OCI-LY7 (cell line): ENCODE measurements around the gene HECW1. TPM values are rescaled to one million over a fixed set of nuclear protein-coding genes. Genes with fewer than 3 reads are reported as not detected.
A peak's percentile ranks its signal among the peaks of the same experiment; 100 is the strongest.

ENCODE experiments used
- BruUV-seq: library from RNA; stranded (reverse); fragments of 400-500 nt; replicated peaks from 2 replicates; lab custom pipeline; 2021; lab: Mats Ljungman, UMichigan
- CTCF ChIA-PET: fragments of 300-600 bp; sonication (Branson Sonifier 250); formaldehyde crosslinking; loops from one replicate; lab custom pipeline; 2022; ENCODE audit warnings: antibody characterized with exemption; ENCODE audit not compliant: unreplicated experiment; lab: Charles Lee
- POLR2A ChIA-PET: fragments of 300-600 bp; sonication (Branson Sonifier 250); formaldehyde crosslinking; loops from one replicate; lab custom pipeline; 2022; ENCODE audit warnings: antibody characterized with exemption; lab: Charles Lee
- DNase-seq: peaks from one replicate; pipeline ENCODE4 v3.0.0-alpha.2; 2015; ENCODE audit warnings: low spot score
- H2AFZ ChIP-seq: fragments of 200-600 bp; sonication (generic), shearing (Covaris generic); 2 replicates; pipeline ENCODE4 v1.6.1; 2014; ENCODE audit warnings: mild to moderate bottlenecking, antibody characterized with exemption, low read length, moderate library complexity
- H3K27ac ChIP-seq: fragments of 200-600 bp; sonication (generic); 2 replicates; pipeline ENCODE4 v1.5.1; 2014; ENCODE audit warnings: mixed run types, low read depth, mild to moderate bottlenecking, moderate library complexity, low read length, inconsistent platforms; ENCODE audit not compliant: poor library complexity, severe bottlenecking
- H3K36me3 ChIP-seq: fragments of 200-600 bp; sonication (generic); 2 replicates; pipeline ENCODE4 v1.6.1; 2014; ENCODE audit warnings: mild to moderate bottlenecking, antibody characterized with exemption, low read length, moderate library complexity, mixed read lengths; ENCODE audit not compliant: insufficient read depth
- H3K4me1 ChIP-seq: fragments of 200-600 bp; sonication (generic); 2 replicates; pipeline ENCODE4 v1.5.1; 2014; ENCODE audit warnings: mild to moderate bottlenecking, low read length; ENCODE audit not compliant: insufficient read depth, poor library complexity, severe bottlenecking
- H3K4me2 ChIP-seq: fragments of 200-600 bp; sonication (generic); 2 replicates; pipeline ENCODE4 v1.6.1; 2014; ENCODE audit warnings: mild to moderate bottlenecking, low read length
- H3K4me3 ChIP-seq: fragments of 200-600 bp; sonication (generic); 2 replicates; pipeline ENCODE4 v1.5.1; 2014; ENCODE audit warnings: mild to moderate bottlenecking, low read depth, low read length; ENCODE audit not compliant: poor library complexity, severe bottlenecking
- H3K79me2 ChIP-seq: fragments of 200-600 bp; sonication (generic); 2 replicates; pipeline ENCODE4 v1.6.1; 2016; ENCODE audit warnings: low read depth, mild to moderate bottlenecking, low read length, moderate library complexity, mixed read lengths; ENCODE audit not compliant: insufficient read depth
- H3K9me2 ChIP-seq: fragments of 200-600 bp; sonication (generic); 2 replicates; pipeline ENCODE4 v1.6.1; 2016; ENCODE audit warnings: mild to moderate bottlenecking, low read length, mixed read lengths; ENCODE audit not compliant: insufficient read depth
- H3K9me3 ChIP-seq: fragments of 200-600 bp; sonication (generic); 2 replicates; pipeline ENCODE4 v1.6.1; 2014; ENCODE audit warnings: mild to moderate bottlenecking, mixed run types, low read length, mixed read lengths
- H4K20me1 ChIP-seq: fragments of 200-600 bp; sonication (generic); 2 replicates; pipeline ENCODE4 v1.6.1; 2014; ENCODE audit warnings: mild to moderate bottlenecking, antibody characterized with exemption, low read length, moderate library complexity, mixed read lengths; ENCODE audit not compliant: insufficient read depth
- CTCF ChIP-seq: fragments of 200-600 bp; sonication (generic); conservative IDR thresholded peaks from 2 replicates; pipeline ENCODE4 v1.5.1; 2014; ENCODE audit warnings: mild to moderate bottlenecking, antibody characterized with exemption, low read length, moderate library complexity, mixed read lengths
- EZH2phosphoT487 ChIP-seq: fragments of 200-600 bp; sonication (generic); IDR thresholded peaks from 2 replicates; pipeline ENCODE4 v1.6.1; 2018; ENCODE audit warnings: low read depth, borderline replicate concordance, mild to moderate bottlenecking, mixed run types, antibody characterized with exemption, low read length, moderate library complexity, mixed read lengths
- intact Hi-C: fragments of 100-400 bp; cut with micrococcal nuclease; formaldehyde crosslinking; loops from one replicate; pipeline ENCODE4 v1.10.0; 2022; ENCODE audit not compliant: unreplicated experiment
- total RNA-seq, 2 experiments: library from RNA; depleted of rRNA in 1 of 2; stranded (reverse); fragments of >200 nt in 1 of 2; shearing (Covaris generic) in 1 of 2; gene quantifications; 2 replicates each; pipeline ENCODE4 v1.2.3, GENCODE V29; 2014 to 2022

The HECW1 gene
- total RNA-seq, 2 experiments from 2014 or later, result 2.0 TPM

- ChIA-PET POLR2A (interaction anchor here (0.7 to 1.6 kb wide), 8 partner anchors 9 to 36 kb away, joined by 3 to 5 read pairs (median 3); no protein-coding TSS in a partner anchor), CTCF (no interaction called here)
- TF ChIP-seq EZH2phosphoT487, result no peak
- no peak for TF ChIP-seq CTCF
- intact Hi-C loops, result no loop called here
- no peaks in the 10 kb centered on the region for H3K36me3 ChIP-seq
- H3K4me3 ChIP-seq, result peak overlapping the region; percentile 39
- H3K27ac ChIP-seq, result peak overlapping the region; percentile 78
- no peak for DNase-seq
- H3K9me3 ChIP-seq, result no peaks in the 10 kb centered on the region; the same call in 1 of the 2 replicates
- H3K4me2 ChIP-seq, result peak overlapping the region; percentile 60
- peak overlapping the region; percentile 79; the same call in 1 of the 2 replicates for H2AFZ ChIP-seq
- H4K20me1 ChIP-seq, result no peaks in the 10 kb centered on the region
- H3K79me2 ChIP-seq, result no peaks in the 10 kb centered on the region
- BruUV-seq, result no TSS peak
- H3K4me1 ChIP-seq, result peaks cover 72% of the 10 kb centered on the region
- H3K9me2 ChIP-seq, result no peaks in the 10 kb centered on the region
Measured at GRCh38 chr7:43111630-43112458, 603 bp upstream of the HECW1 start.

GRCh38 chr7:43112941-43113621 is 634 bp downstream of the HECW1 start:
- intact Hi-C loops, result no loop called here

GRCh38 chr7:43113622-43114457 is 1.4 kb downstream of the HECW1 start:
- intact Hi-C loops, result no loop called here
- H3K9me3 ChIP-seq, result no peaks in the 10 kb centered on the region
- no peak overlapping the region for H3K4me2 ChIP-seq
- BruUV-seq, result no TSS peak
- CTCF ChIA-PET, result no interaction called here
- DNase-seq, result no peak
- no peak overlapping the region for H3K4me3 ChIP-seq
- TF ChIP-seq CTCF, result no peak
- H4K20me1 ChIP-seq, result no peaks in the 10 kb centered on the region
- H3K36me3 ChIP-seq, result no peaks in the 10 kb centered on the region
- POLR2A ChIA-PET, result interaction anchor here (0.6 to 1.9 kb wide), 3 partner anchors 10 to 120 kb away, joined by 4 to 5 read pairs (median 4); no protein-coding TSS in a partner anchor
- no peaks in the 10 kb centered on the region for H3K9me2 ChIP-seq
- H3K79me2 ChIP-seq, result no peaks in the 10 kb centered on the region
- H3K4me1 ChIP-seq, result peaks cover 80% of the 10 kb centered on the region
- H2AFZ ChIP-seq, result no peak overlapping the region
- no peak overlapping the region for H3K27ac ChIP-seq

More at GRCh38 chr7:43112941-43113621, 634 bp downstream of the HECW1 start:
- H3K36me3 ChIP-seq, result no peaks in the 10 kb centered on the region
- no peak overlapping the region for H3K27ac ChIP-seq
- no TSS peak for BruUV-seq
- DNase-seq, result no peak
- H3K79me2 ChIP-seq, result no peaks in the 10 kb centered on the region
- TF ChIP-seq EZH2phosphoT487, result no peak
- H3K4me3 ChIP-seq, result no peak overlapping the region
- H2AFZ ChIP-seq, result no peak overlapping the region
- ChIA-PET POLR2A (no interaction called here), CTCF (no interaction called here)
- H3K4me2 ChIP-seq, result no peak overlapping the region
- peaks cover 80% of the 10 kb centered on the region for H3K4me1 ChIP-seq
- no peaks in the 10 kb centered on the region for H4K20me1 ChIP-seq
- H3K9me2 ChIP-seq, result no peaks in the 10 kb centered on the region
- H3K9me3 ChIP-seq, result no peaks in the 10 kb centered on the region; the same call in 1 of the 2 replicates
